ENCODE measurements around the gene DAB2IP. TPM values are rescaled to one million over a fixed set of nuclear protein-coding genes. Genes with fewer than 3 reads are reported as not detected.

Gene DAB2IP
- total and polyA plus RNA-seq, 4 donors: 2.3 to 13.1 (median 5.4) TPM

- Histone ChIP-seq H3K4me3 (ENCODE audit: low read depth in 1 of 3, low read length in 3 of 3) (no peak overlapping the region), H3K36me3 (ENCODE audit: control insufficient read depth in 4 of 4, insufficient read depth in 3 of 4, low read depth in 1 of 4, low read length in 3 of 4) (no peaks in the 10 kb centered on the region), H3K4me1 (ENCODE audit: control insufficient read depth in 4 of 4, insufficient read depth in 4 of 4, low read length in 3 of 4) (no peaks in the 10 kb centered on the region), H3K27me3 (ENCODE audit: control insufficient read depth in 4 of 4, insufficient read depth in 4 of 4, low read length in 3 of 4) (no peaks in the 10 kb centered on the region), H3K27ac (ENCODE audit: low read depth in 1 of 2, low read length in 2 of 2) (no peak overlapping the region), H3K9ac (ENCODE audit: low read depth in 1 of 2, low read length in 2 of 2) (no peak overlapping the region), H3K9me3 (ENCODE audit: control insufficient read depth in 4 of 4, low read length in 3 of 4) (no peaks in the 10 kb centered on the region)
- no peak for TF ChIP-seq FOXA1 (IDR thresholded peaks at IDR 0.05)
- TF ChIP-seq CTCF (IDR thresholded peaks at IDR 0.05; ENCODE audit: low read depth, low read length, missing input control): no peak
- no peak for DNase-seq (ENCODE audit: low spot score)
- WGBS: 85% methylated on average over 4 of the region's 4 CpGs
These were observed 58.4 kb downstream of the DAB2IP start for GRCh38 chr9:121709798-121710197.

DNA sequence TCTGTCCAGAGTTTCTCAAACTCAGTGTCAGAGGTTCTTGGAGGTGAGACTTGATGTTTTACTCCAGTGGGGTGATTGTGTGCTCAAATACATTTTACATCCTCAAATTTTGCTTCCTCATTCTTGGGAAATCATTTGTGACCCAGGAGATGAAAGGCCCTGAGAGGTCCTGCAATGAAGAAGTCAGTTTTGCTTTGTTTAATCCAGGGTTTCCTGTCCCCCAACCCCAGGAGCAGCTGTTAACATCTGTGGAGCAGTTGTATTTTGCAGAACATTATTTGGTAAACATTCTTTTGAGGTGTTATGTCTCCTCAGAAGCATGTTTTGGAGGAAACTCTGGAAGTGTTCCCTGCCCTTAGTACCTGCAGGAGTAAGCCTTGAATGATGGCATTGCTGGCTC is 59.8 kb downstream of the DAB2IP start:
- H3K36me3 ChIP-seq (ENCODE audit: control insufficient read depth in 4 of 4, insufficient read depth in 3 of 4, low read depth in 1 of 4, low read length in 3 of 4): no peaks in the 10 kb centered on the region
- DNase-seq (ENCODE audit: low spot score): no peak
- H3K27ac ChIP-seq (ENCODE audit: low read depth in 1 of 2, low read length in 2 of 2): no peak overlapping the region
- H3K9ac ChIP-seq (ENCODE audit: low read depth in 1 of 2, low read length in 2 of 2): no peak overlapping the region
- H3K27me3 ChIP-seq (ENCODE audit: control insufficient read depth in 4 of 4, insufficient read depth in 4 of 4, low read length in 3 of 4): no peaks in the 10 kb centered on the region
- no peaks in the 10 kb centered on the region for H3K9me3 ChIP-seq (ENCODE audit: control insufficient read depth in 4 of 4, low read length in 3 of 4)
- TF ChIP-seq FOXA2 (IDR thresholded peaks at IDR 0.05) (no peak), MAX (IDR thresholded peaks at IDR 0.05) (no peak), RXRA (IDR thresholded peaks at IDR 0.05) (no peak)
- no peaks in the 10 kb centered on the region for H3K4me1 ChIP-seq (ENCODE audit: control insufficient read depth in 4 of 4, insufficient read depth in 4 of 4, low read length in 3 of 4)
- H3K4me3 ChIP-seq (ENCODE audit: low read depth in 1 of 3, low read length in 3 of 3): no peak overlapping the region

DNA sequence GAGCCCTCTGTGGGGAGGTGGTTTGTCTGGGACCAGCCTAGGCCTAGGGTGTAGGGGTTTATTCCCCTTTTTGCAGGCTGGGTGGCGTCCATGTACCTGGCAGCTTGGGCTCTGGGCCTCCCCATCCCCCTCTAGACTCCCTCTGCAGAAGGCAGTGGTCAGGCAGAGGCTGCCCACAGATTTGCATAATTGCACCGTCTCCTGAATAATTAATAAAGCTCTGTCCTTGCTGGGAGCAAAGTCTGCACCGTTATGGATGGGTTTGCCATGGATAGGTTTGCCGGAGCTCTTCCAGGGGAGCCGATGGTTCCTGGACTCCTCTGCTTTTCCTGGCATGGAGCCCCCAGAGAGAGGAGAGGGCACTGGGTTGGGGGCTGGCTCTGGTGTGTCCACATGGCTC is 60.4 kb downstream of the DAB2IP start:
- no peak for TF ChIP-seq TAF1 (conservative IDR thresholded peaks at IDR 0.05)
- no peak for TF ChIP-seq SP1 (IDR thresholded peaks at IDR 0.05)
- TF ChIP-seq MAX (IDR thresholded peaks at IDR 0.05): no peak
- no peak for TF ChIP-seq ZBTB33 (IDR thresholded peaks at IDR 0.05)
- TF ChIP-seq NR2F2 (IDR thresholded peaks at IDR 0.05): no peak
- no peak for TF ChIP-seq GABPA (IDR thresholded peaks at IDR 0.05 in 1 of 2, conservative IDR thresholded peaks at IDR 0.05 in 1 of 2)
- no peak for TF ChIP-seq RXRA (IDR thresholded peaks at IDR 0.05)
- no peak for TF ChIP-seq ATF3 (IDR thresholded peaks at IDR 0.05)
- no peak for TF ChIP-seq FOXA2 (IDR thresholded peaks at IDR 0.05)
- TF ChIP-seq YY1 (IDR thresholded peaks at IDR 0.05): no peak
- TF ChIP-seq, protein P1, sequence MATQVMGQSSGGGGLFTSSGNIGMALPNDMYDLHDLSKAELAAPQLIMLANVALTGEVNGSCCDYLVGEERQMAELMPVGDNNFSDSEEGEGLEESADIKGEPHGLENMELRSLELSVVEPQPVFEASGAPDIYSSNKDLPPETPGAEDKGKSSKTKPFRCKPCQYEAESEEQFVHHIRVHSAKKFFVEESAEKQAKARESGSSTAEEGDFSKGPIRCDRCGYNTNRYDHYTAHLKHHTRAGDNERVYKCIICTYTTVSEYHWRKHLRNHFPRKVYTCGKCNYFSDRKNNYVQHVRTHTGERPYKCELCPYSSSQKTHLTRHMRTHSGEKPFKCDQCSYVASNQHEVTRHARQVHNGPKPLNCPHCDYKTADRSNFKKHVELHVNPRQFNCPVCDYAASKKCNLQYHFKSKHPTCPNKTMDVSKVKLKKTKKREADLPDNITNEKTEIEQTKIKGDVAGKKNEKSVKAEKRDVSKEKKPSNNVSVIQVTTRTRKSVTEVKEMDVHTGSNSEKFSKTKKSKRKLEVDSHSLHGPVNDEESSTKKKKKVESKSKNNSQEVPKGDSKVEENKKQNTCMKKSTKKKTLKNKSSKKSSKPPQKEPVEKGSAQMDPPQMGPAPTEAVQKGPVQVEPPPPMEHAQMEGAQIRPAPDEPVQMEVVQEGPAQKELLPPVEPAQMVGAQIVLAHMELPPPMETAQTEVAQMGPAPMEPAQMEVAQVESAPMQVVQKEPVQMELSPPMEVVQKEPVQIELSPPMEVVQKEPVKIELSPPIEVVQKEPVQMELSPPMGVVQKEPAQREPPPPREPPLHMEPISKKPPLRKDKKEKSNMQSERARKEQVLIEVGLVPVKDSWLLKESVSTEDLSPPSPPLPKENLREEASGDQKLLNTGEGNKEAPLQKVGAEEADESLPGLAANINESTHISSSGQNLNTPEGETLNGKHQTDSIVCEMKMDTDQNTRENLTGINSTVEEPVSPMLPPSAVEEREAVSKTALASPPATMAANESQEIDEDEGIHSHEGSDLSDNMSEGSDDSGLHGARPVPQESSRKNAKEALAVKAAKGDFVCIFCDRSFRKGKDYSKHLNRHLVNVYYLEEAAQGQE (IDR thresholded peaks at IDR 0.05): no peak
- no peak for TF ChIP-seq RAD21 (IDR thresholded peaks at IDR 0.05)
- no peak for TF ChIP-seq HNF4G (IDR thresholded peaks at IDR 0.05)
- TF ChIP-seq FOXA1 (IDR thresholded peaks at IDR 0.05): no peak
- H3K36me3 ChIP-seq (ENCODE audit: control insufficient read depth in 4 of 4, insufficient read depth in 3 of 4, low read depth in 1 of 4, low read length in 3 of 4): no peaks in the 10 kb centered on the region
- no peak overlapping the region for H3K4me3 ChIP-seq (ENCODE audit: low read depth in 1 of 3, low read length in 3 of 3)
- H3K9me3 ChIP-seq (ENCODE audit: control insufficient read depth in 4 of 4, low read length in 3 of 4): no peaks in the 10 kb centered on the region
- H3K9ac ChIP-seq (ENCODE audit: low read depth in 1 of 2, low read length in 2 of 2): no peak overlapping the region
- no peak for DNase-seq (ENCODE audit: low spot score)
- WGBS: 78% methylated on average over 5 of the region's 5 CpGs
- no peak overlapping the region for H3K27ac ChIP-seq (ENCODE audit: low read depth in 1 of 2, low read length in 2 of 2)
- no peaks in the 10 kb centered on the region for H3K27me3 ChIP-seq (ENCODE audit: control insufficient read depth in 4 of 4, insufficient read depth in 4 of 4, low read length in 3 of 4)
- H3K4me1 ChIP-seq (ENCODE audit: control insufficient read depth in 4 of 4, insufficient read depth in 4 of 4, low read length in 3 of 4): no peaks in the 10 kb centered on the region

All from liver (tissue), 9 donors.